GM11168 (cell line): Measurements from ENCODE around the gene CSF3R.

Source experiments
- in situ Hi-C: fragments of 300-500 bp; cut with MboI; formaldehyde crosslinking; loops from one replicate; pipeline ENCODE4 v1.12.0; 2022; ENCODE audit warnings: low sequenced_read_pairs; ENCODE audit not compliant: unreplicated experiment

Gene CSF3R

DNA sequence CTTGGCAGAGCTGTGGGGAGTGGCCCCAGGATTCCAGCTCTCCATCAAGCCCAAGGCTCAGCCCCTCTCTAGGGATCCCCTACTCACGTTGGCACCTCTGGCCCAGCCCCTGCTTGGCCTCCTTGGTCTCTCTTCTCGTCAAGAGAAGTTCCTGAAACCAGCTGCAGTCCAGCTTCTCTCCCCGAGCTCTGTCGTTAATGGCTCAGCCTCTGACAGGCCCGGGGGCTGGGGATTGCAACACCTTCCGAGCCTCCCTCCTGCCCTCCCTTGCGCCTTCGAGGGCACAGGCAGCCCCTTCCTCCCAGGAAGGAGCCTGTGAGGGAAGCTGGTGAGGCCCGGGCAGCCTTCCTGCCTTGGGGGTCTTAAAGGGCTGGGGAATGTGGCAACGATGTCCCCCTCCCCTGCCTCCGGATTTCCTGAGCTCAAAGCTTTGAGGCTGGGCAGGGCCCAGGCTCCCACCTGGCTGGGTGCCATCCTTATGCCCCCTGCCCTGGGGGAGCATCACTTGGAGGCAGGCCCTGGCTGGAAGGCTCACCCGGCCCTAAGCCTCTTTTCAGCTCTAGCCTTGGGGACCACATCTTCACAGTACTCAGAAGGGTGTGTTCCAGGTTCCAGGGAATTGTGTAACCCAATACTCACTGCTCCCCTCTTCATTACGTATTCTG, at the start of gene CSF3R:
Gene CSF3R, minus strand, starts transcription at position 190 of the 665 bp plus-strand sequence. CDS start 3,417 bp downstream, outside the sequence.
- in situ Hi-C loops, result no loop called here

DNA sequence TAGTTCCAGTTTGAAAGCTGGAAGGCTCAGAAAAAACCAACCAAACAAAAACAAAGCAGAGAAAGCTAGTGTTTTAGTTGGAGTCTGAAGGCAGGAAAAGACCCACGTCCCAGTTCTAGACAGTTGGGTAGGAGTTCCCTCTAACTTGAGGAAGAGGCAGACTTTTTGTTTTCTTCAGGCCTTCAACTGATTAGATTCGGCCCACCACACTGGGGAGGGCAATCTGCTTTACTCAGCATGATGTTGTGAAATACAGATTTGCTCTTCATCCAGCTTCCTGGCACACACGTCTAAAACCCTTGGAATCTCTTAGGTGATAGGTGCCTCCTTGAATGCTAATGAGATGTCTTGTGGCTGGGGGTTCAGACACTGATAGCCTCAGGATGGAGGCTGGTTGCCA, 49.1 kb upstream of the CSF3R start:
- in situ Hi-C loops, result no loop called here

DNA sequence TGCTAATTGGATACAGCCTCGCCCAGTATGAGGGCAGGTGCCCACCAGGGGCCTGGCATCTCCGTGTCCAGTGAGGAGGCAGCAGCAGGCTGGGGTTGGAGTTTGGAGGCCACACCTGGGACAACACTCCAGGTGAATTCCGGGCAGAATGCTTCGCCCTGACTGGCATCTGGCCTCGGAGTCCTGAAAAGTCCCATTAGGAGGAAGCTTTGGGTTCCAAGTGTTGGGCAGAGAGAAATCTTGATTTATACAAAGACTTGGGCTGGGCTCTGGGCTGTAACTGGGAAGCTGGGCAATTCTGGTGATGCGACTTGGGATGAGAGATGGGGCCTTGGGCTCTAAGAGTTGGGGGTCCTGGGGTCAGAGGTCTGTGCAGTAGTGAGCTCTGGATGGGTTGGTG, 48.1 kb upstream of the CSF3R start:
- in situ Hi-C loops, result no loop called here

DNA sequence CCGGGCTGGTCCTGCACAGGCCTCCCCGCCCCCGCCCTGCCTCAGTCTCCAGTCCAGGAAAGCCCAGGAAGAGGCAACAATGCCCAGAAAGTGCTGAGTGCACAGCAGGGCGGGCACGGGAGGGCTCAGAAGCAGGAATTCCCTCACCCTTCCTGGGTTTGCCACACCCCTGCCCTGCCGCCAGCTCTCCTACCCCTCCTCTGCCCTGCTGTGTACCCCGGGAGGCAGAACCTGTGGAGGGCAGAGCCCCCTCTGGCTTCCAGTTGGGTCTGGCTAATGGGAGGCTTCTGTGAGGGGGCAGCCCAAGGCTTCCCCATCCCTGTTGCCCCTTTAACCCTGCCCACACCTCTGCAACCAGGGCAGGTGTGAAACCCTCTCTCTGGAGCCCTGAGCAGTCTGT, 47.5 kb upstream of the CSF3R start:
- in situ Hi-C loops, result no loop called here

DNA sequence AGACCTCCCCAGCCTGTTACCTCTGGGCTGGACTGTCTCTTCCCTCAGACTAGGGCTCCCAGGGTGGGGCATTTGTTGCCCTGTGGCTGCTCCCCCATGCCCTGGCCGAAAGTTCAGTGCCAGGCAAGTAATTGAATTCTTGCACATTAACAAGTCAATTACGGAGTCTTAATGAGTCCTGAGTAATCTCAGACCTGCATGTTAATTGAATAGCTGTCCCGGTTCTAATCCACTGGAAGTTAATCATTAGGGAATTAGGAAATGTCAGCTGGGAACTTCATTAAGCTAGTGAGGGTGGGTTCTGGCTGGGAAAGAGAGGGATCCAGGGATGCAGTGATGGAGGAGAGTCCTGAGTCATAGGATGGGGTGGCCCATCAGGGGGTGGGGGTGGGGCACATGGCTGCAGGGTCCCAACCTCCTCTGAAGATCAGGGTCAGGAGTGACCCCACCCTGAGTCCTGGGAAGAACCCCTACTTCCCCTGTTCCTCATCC, 47.1 kb upstream of the CSF3R start:
- in situ Hi-C loops, result no loop called here

DNA sequence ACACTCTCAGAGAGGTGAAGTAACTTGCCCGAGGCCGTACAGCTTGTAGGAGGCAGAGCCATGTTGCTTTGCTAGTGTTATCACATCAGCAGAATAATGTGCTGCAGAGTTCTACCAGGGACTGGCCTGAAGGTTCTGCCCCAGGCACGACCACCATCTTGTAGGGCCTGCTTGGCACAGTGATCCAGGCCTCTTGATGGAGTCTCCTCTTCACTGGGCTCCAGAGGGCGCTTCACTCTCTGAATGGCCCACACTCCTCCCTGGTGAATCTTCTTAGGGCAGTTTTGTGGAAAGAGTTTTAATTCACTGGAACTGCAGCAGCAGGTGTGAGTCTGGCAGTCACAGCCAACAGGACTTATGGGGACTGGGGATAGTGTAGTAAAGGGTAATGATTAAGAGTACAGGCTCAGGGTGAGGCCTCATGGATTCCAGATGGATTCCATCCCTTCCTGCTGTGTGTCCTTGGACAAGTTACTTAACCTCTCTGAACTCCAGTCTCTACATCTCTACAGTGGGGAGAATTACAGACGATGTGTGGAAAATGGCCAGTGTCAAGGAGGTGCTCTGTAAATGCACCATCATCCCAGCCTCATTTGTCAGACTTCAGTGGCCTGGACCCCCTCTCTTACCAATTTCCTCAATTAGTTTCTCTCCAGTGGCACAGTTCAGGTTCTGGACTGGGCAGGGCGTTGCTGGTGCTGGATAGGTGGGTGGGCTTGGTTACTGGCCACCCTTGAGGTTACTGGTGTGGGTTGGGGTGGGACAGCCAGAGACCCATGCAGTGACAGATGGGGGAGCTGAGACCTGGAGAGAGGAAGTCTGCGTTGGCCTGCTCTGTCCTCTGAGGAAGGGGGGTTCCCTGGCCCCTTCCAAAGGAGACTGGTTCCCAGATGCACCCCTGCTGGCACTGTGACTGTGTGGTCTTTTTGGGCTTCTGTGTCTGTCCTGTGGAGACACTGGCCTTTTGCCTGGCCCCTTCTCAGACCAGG, 45.9 kb upstream of the CSF3R start:
- in situ Hi-C loops, result no loop called here

DNA sequence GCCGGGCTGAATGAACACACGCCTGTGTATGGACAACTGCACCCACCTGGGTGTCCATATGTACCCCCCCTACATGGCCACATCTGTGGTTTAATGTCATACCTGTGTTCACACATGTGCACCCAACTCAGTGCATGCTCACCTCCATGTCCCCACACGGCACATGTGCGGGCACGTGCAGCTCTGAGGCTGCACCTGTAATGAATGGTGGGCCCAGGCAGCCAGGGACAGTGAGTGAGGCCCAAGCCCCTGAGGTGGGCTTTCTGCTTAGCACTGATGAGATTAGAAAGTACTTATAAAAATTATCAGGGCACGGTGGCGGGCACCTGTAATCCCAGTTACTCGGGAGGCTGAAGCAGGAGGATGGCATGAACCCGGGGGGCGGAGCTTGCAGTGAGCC, 42.5 kb upstream of the CSF3R start:
- in situ Hi-C loops, result no loop called here

DNA sequence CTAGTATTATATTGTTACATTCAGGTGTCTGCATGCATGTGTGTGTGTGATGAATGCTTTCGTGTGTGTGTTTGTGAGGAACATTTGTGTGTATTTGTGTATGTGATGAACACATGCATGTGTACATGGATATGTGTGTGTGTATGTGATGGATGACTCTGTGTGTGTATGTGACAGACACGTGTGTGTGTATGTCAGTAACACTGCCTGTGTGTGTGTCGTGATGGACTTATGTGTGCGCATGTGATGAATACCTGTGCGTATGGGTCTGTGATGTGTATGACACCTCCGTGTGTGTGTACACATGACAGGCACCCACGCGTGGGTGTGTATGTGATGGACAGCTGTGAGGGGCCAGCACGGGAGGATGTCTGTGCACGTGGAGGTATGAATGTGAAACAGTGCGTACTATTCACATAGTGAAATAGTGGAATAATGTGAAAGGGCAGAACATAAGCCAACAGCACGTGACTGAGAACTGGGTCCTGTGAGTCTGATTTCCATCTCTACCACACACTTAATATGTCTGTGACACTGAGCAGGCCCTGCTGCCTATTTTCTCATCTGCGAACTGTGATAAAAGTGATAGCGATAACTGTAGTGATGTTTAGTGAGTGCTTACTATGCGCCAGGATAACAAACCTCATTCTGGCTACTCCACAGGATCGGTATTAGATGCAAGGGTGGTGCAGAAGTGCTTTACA, 41.8 kb upstream of the CSF3R start:
- in situ Hi-C loops, result no loop called here

DNA sequence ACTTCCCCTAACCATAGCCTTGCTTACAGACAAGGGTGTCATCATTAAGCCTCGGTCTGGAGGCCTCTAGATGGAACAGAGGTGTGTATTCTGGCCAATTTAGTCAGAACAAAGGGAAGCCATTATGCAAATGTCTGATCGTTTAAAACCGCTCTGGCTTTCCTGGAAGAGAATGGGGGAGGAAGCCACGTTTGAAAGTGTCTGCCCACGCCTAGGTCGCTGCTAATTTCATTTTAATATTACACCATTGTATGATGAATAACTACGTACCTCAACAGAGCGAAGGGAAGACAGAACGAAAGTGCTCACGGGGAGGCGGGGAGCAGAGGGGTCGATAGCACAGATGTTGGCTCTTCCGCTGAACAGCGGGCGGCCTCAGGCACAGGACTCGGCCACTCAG, 41.1 kb upstream of the CSF3R start:
- in situ Hi-C loops, result no loop called here

DNA sequence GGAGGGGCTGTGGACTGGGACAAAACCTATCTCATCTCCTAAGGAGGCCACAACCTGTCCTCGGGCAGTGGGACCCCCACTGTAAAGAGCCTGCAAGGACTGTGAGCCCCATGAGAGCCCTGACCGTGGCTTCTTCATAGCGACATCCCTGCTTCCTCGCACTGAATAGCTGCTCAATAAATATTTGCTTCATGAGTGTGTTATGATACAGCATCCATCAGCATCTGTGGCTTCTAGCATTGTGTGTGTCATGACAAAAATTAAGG, 40.5 kb upstream of the CSF3R start:
- in situ Hi-C loops, result no loop called here

DNA sequence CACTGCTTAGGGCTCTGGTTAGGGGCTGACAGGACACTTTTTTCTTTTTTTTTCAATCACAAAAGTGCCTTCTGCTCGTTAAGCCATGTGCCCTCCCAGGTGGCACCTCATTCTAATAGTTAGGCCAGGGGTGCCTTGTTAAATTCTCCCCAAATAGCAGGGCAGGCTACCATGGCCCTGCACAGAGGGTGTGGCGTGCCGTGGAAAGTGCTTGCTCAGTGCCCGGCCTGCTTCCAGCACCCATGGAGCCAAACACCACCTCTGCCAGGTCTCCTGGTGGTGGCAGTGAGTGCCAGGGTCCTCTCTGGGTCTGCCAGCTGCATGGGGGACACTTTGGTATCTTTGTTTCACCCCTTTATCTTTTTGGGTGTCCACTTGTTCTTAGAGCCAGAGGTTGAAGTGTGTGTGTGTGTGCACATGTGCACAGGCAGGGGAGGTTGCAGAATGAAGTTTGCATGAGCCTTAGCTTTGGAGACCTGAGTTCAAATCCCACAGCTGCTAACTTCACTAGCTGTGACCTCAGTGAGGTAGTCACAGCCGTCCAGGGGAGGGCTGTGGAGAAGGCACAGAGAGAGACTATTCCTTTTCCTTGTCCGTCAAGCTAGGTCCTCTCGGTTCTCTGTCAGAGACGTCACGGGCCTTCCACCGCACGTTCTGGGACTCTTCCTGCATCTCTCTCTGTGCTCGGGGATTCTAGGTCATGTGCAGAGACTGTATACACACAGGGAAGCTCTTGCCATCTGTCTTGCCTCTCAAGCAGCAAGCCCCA, 39.9 kb upstream of the CSF3R start:
- in situ Hi-C loops, result no loop called here

DNA sequence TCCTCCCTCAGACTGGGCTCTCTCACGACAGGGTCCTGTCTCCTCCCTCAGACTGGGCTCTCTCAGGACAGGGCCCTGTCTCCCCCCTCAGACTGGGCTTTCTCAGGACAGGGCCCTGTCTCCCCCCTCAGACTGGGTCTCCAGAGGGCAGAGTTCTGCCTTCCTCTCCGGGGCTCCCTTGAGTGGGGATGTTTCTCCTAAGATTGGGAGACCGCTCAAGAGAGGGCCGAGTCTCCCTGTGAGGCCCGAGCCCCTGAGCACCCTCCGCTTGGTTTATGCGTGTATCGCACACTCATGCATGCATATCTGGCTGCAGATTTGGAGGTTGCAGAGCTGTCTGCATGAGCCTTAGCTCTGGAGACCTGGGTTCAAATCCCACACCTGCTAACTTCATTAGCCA, 39.3 kb upstream of the CSF3R start:
- in situ Hi-C loops, result no loop called here

DNA sequence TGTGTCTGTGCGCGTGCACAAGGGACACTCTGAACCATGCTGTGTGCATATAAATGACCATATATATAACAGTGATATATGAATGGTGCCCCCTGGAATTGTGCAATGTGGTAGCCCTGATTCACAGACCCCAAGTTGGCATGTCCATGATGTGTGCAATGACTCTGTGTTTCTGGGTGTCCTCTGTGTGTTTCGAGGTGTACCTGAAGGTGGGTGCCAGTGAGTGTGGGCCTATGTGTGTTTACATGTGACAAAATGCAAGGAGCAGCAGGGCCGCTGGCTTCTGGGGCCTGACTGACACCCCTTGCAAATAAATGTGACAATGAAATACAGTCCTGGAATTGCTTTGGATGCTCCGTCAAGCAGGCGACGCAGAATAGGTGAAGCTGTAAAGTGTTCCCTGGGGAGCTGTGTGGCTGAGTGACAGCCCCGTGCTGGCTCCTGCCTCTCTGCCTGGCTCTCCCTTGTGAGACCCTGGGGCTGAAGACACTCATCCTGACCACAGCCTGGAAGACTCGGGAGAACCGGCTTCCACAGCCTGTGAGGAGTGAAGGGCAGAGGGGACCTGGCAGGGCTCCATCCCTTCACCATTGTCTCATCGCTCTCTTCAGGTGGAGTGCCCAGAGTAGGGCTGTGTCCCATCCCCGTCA, 38.2 kb upstream of the CSF3R start:
- in situ Hi-C loops, result no loop called here

DNA sequence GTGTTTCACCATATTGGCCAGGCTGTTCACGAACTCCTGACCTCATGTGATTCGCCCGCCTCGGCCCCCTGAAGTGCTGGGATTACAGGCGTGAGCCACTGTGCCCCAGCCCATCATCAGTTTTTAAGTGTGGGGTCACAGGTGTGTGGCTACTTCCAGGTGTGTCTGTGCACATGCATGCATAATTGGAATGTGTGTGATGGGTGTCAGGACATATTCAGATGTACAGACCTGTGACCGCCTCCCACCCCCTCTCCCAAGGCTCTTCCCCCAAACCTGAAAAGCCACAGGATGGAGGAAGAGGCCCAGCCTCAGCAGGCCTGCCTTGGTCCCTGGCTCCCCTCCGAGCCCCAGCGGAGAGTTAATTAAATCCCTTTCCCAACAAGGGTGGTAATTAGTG, 37.3 kb upstream of the CSF3R start:
- in situ Hi-C loops, result no loop called here

DNA sequence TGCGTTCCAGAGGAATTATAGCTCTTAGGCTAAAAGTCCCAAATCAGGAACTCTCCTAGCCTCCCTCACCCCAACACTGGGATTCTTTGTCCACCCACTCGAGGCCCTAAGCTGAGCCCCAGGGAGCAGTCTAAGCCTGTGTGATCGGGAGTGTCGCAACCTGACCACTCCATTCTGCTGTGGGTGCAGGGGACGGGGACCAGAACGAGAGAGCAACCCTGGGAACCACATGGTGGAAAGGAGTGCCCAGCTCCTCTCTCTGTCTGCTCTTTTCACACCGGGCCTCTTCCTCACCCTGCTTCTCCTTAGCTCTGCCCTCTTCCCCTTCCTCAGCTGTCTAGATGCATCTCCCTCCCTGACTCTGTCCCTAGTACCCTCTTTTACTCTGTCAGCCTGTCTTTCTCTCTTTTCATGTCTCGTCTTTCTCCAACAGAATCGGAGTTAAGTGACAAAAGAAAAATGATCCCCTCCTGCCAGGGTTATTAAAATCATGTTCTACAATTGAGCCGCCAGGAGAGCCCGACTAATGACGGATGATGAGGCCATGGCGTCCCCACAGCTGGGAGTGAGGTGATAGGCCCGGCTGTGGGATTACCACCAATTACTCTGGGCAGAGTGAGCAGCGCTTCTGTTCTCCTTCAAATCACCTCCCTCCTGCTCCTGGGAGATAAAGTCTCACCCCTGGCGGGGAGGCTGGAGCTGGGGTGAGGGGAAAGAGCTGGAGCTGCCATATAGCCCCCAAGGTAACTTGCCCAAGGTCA, 34.5 kb upstream of the CSF3R start:
- in situ Hi-C loops, result no loop called here

DNA sequence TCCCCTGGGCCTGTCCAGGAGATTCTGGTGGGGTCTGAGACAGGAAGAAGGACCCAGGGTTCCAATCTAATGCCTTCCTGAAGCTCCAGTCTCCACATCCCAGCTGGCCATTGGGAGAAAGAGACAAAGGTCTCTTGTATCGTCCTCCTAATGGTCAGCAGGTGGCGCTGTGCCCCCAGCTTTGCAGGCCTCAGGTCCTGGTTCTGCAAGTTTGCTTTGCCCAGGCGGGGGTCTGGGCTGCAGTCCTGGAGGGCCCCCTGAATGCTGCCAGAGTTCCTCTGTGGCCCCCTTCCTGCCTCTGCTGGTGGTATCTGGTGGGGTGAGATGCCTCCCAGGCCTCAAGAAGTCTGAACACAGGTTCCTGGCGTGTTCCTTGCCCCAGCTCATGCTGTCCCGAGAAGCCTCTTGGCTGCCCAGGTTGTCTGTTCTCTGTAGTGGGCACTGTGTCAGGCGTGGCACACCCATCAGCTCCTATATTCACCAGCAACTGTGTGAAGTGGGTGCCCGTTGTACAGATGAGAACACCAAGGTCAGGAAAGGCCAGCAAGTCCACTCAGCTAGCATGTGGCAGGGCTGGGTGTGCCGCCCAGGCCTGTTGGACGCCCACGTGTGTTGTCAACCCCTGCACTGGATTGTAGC, 33.8 kb upstream of the CSF3R start:
- in situ Hi-C loops, result no loop called here

DNA sequence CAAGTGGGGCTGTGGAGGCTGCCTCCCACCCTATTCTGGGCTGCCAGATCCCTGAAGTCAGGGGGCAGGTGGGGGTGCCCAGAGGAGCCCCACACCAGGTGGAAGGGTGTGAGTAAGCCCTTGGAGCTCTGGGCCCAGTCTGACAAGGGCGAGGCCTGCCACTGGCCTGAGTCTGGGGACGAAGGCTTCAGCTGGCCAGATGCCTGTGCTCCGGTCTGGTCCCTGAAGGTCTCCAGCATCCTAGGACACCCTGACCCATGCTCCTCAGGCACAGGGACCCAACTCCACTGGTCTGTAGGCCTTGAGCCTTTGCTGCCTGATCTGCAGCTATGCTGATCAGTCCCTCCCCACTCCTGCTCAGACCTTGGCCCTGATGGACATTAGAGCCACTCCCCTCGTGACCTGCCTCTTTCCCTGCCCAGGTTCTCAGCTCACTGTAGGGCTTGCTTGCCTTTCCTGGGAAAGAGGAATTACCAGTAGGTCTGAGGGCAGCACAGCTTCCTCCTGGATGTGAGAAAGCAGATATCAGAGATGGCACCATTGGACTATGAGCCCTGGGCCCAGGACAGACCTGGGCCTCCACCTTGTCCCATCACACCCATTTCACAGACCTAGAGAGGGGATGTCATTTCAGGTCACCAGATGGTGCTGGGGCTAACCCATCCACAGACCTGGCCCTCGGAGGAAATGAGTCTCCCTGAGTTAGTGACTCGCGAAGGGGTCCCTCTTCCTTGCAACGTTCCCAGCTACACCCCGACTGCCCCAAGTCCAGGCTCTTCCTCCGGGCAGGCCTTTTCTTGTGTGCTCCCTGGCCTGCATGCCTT, 32.8 kb upstream of the CSF3R start:
- in situ Hi-C loops, result no loop called here

DNA sequence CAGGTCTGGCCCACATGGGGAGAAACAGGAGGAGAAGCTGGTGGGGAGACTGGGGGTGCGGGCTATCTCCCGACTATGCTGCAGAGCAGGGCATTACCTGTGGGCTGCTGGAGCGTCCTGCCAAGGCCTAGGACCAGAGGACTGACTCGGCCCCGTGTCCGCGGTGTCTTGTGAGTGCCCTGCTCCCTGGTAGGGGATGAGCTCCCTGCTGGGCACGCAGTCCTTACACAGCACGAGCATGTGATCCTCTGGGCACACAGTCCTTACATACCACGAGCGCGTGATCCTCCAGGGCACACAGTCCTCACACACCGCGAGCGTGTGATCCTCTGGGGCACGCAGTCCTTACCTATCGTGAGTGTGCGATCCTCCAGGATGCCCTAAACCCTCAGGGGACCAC, 31.8 kb upstream of the CSF3R start:
- in situ Hi-C loops, result no loop called here
